CD8-positive, alpha-beta memory T cell (primary cell): Measurements from ENCODE around the gene SLC30A10. TPM values are rescaled to one million over a fixed set of nuclear protein-coding genes. Genes with fewer than 3 reads are reported as not detected.
A peak's percentile ranks its signal among the peaks of the same experiment; 100 is the strongest.
"Not testable (repeated sequence)": the region's sequence is repeated elsewhere in the genome, so short reads cannot be mapped to it uniquely, and the experiment has no call there.

ENCODE experiments used
- CTCF ChIA-PET: fragments of 350-600 bp; sonication (Branson Sonifier 250); formaldehyde crosslinking; loops from one replicate; lab custom pipeline; 2021; ENCODE audit warnings: antibody characterized with exemption; lab: Charles Lee
- POLR2A ChIA-PET: fragments of 350-600 bp; sonication (Branson Sonifier 250); formaldehyde crosslinking; loops from one replicate; lab custom pipeline; 2021; ENCODE audit warnings: antibody characterized with exemption; lab: Charles Lee
- DNase-seq, 5 donors: peaks; one replicate each; pipeline versions ENCODE4 v3.0.0 to v3.0.0-alpha.2; 2020 to 2022; ENCODE audit warnings: mixed read lengths in 1 of 5
- H3K27ac ChIP-seq: one replicate; pipeline ENCODE4 v1.7.0; 2013; ENCODE audit warnings: low read depth, mild to moderate bottlenecking, low read length, moderate library complexity
- H3K27me3 ChIP-seq: 2 replicates; pipeline ENCODE4 v1.7.0; 2013; ENCODE audit warnings: low read length, mild to moderate bottlenecking; ENCODE audit not compliant: insufficient read depth, poor library complexity, severe bottlenecking
- H3K36me3 ChIP-seq: 2 replicates; pipeline ENCODE4 v1.7.0; 2013; ENCODE audit warnings: mild to moderate bottlenecking, low read length, moderate library complexity; ENCODE audit not compliant: insufficient read depth
- H3K4me1 ChIP-seq: 2 replicates; pipeline ENCODE4 v1.7.0; 2013; ENCODE audit warnings: mild to moderate bottlenecking, low read length, moderate library complexity; ENCODE audit not compliant: insufficient read depth
- H3K4me3 ChIP-seq: 2 replicates; pipeline ENCODE4 v1.7.0; 2013; ENCODE audit warnings: mild to moderate bottlenecking, low read length
- H3K9me3 ChIP-seq: 2 replicates; pipeline ENCODE4 v1.7.0; 2013; ENCODE audit warnings: mild to moderate bottlenecking, low read length
- H3K27ac Mint-ChIP-seq, 8 donors: one replicate each; pipeline ENCODE4 v1.8.0; 2020 to 2021; ENCODE audit warnings: mixed read lengths in 8 of 8, mild to moderate bottlenecking in 6 of 8, inconsistent platforms in 3 of 8, moderate library complexity in 3 of 8
- H3K27me3 Mint-ChIP-seq, 2 donors: one replicate each; pipeline ENCODE4 v1.8.0; 2020 to 2021; ENCODE audit warnings: mixed read lengths in 2 of 2, mild to moderate bottlenecking in 1 of 2, moderate library complexity in 1 of 2
- H3K36me3 Mint-ChIP-seq, 3 donors: one replicate each; pipeline ENCODE4 v1.8.0; 2020 to 2021; ENCODE audit warnings: mixed read lengths in 3 of 3, inconsistent platforms in 1 of 3, mild to moderate bottlenecking in 1 of 3
- H3K4me1 Mint-ChIP-seq, 3 donors: one replicate each; pipeline ENCODE4 v1.8.0; 2020 to 2021; ENCODE audit warnings: mixed read lengths in 3 of 3, inconsistent platforms in 1 of 3, mild to moderate bottlenecking in 1 of 3
- H3K4me3 Mint-ChIP-seq, 7 donors: one replicate each; pipeline ENCODE4 v1.8.0; 2020 to 2021; ENCODE audit warnings: mixed read lengths in 7 of 7, mild to moderate bottlenecking in 6 of 7, moderate library complexity in 4 of 7, inconsistent platforms in 2 of 7
- H3K9me3 Mint-ChIP-seq, 5 donors: one replicate each; pipeline ENCODE4 v1.8.0; 2020 to 2022; ENCODE audit warnings: mixed read lengths in 5 of 5, mild to moderate bottlenecking in 3 of 5, moderate library complexity in 2 of 5, inconsistent platforms in 1 of 5
- polyA plus RNA-seq: library from polyadenylated mRNA; unstranded; fragments of 300-500 nt; fragmentation: Illumina TruSeq; gene quantifications from one replicate; pipeline ENCODE4 v1.2.3, GENCODE V29; 2021
- total RNA-seq, 2 experiments: library from RNA; stranded (reverse); gene quantifications; one replicate each; pipeline ENCODE4 v1.2.3, GENCODE V29; 2021

The SLC30A10 gene
- total and polyA plus RNA-seq, 3 experiments from 2014 or later: not detected

DNA sequence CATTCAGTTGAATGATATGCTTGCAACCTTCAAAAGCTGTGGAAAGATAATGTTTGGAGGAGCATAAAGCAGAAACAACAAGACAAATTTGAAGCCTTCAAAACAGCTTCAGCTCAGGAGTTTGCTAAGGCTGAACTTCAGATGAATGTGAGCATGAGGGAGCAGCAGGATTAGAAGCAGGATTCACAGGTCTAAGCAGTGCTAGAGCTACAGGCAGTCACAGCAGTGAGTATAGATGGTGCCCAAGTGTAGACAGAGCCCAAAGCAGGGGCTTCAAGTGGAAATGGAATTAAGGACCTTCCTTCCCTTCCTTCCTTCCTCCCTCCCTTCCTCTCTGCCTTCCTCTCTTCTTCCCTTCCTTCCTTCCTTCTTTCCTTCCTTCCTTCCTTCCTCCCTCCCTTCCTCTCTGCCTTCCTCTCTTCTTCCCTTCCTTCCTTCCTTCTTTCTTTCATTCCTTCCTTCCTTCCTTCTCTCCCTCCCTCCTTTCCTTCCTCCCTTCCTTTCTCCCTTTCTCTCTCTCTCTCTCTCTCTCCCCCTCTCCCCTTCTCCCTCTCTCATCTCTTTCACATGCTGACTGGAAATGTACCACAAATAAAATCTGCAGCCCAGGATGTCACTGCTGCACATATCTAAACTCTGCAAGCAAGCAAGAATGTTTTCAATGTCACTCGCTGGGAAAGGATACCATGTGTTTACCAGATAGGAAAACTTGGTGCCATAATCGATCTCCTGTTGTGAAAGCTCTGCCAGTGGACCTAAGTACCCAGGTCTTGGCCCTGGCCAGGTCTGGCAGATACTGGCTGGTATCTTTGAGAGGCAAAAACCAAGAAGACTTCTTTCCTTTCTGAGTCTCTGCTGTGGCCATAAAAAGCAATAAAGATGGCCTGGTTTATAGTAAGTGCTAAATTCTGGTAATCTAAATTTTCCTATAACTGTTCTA, 13.1 kb upstream of the SLC30A10 start:
- CTCF ChIA-PET: no interaction called here
- H3K9me3 Mint-ChIP-seq: peaks cover 0 to 8% (median 4%) of the 10 kb centered on the region in 5 donors
- H3K4me3 Mint-ChIP-seq: no peak overlapping the region
- Histone ChIP-seq H3K36me3 (no peaks in the 10 kb centered on the region), H3K27me3 (no peaks in the 10 kb centered on the region), H3K4me3 (no peak overlapping the region), H3K27ac (no peak overlapping the region), H3K9me3 (no peaks in the 10 kb centered on the region), H3K4me1 (no peaks in the 10 kb centered on the region)
- peaks cover 22 to 55% of the 10 kb centered on the region in 2 donors for H3K27me3 Mint-ChIP-seq
- POLR2A ChIA-PET: no interaction called here
- peaks cover 0 to 6% (median 4%) of the 10 kb centered on the region in 3 donors for H3K4me1 Mint-ChIP-seq
- no peak overlapping the region for H3K27ac Mint-ChIP-seq
- no peak for DNase-seq
- peaks cover 0 to 2% (median 0%) of the 10 kb centered on the region in 3 donors for H3K36me3 Mint-ChIP-seq

GRCh38 chr1:219940707-219941106, 12.3 kb upstream of the SLC30A10 start:
- H3K27ac ChIP-seq: no peak overlapping the region
- no peak for DNase-seq
- Mint-ChIP-seq H3K4me3 (no peak overlapping the region), H3K9me3 (peaks cover 0 to 8% (median 4%) of the 10 kb centered on the region in 5 donors), H3K27me3 (peaks cover 22 to 58% of the 10 kb centered on the region in 2 donors), H3K36me3 (peaks cover 0 to 2% (median 0%) of the 10 kb centered on the region in 3 donors), H3K4me1 (peaks cover 0 to 4% (median 3%) of the 10 kb centered on the region in 3 donors), H3K27ac (no peak overlapping the region)
- no peaks in the 10 kb centered on the region for H3K4me1 ChIP-seq
- ChIA-PET CTCF (no interaction called here), POLR2A (no interaction called here)
- no peaks in the 10 kb centered on the region for H3K27me3 ChIP-seq
- H3K9me3 ChIP-seq: no peaks in the 10 kb centered on the region
- no peak overlapping the region for H3K4me3 ChIP-seq
- H3K36me3 ChIP-seq: no peaks in the 10 kb centered on the region

- Histone ChIP-seq H3K27ac (no peak overlapping the region), H3K4me3 (no peak overlapping the region), H3K9me3 (no peaks in the 10 kb centered on the region), H3K4me1 (no peaks in the 10 kb centered on the region), H3K36me3 (no peaks in the 10 kb centered on the region), H3K27me3 (no peaks in the 10 kb centered on the region)
- ChIA-PET CTCF (no interaction called here), POLR2A (no interaction called here)
- peaks cover 19 to 56% of the 10 kb centered on the region in 2 donors for H3K27me3 Mint-ChIP-seq
- H3K4me3 Mint-ChIP-seq: no peak overlapping the region
- H3K4me1 Mint-ChIP-seq: no peaks in the 10 kb centered on the region
- peaks cover 0 to 7% (median 4%) of the 10 kb centered on the region in 5 donors for H3K9me3 Mint-ChIP-seq
- peaks cover 0 to 2% (median 0%) of the 10 kb centered on the region in 3 donors for H3K36me3 Mint-ChIP-seq
- no peak for DNase-seq
- H3K27ac Mint-ChIP-seq: no peak overlapping the region
Measured at GRCh38 chr1:219938706-219939105, 10.3 kb upstream of the SLC30A10 start.

- POLR2A ChIA-PET, H3K4me3 Mint-ChIP-seq, H3K36me3 Mint-ChIP-seq, H3K9me3 Mint-ChIP-seq, H3K9me3 ChIP-seq, H3K27ac ChIP-seq, H3K4me1 Mint-ChIP-seq, H3K36me3 ChIP-seq, CTCF ChIA-PET, H3K4me1 ChIP-seq, H3K27me3 ChIP-seq, DNase-seq, H3K27ac Mint-ChIP-seq, H3K4me3 ChIP-seq: not testable (repeated sequence)
- peaks cover 16 to 44% of the 10 kb centered on the region in 2 donors for H3K27me3 Mint-ChIP-seq
Measured at GRCh38 chr1:219933763-219934162, 5.4 kb upstream of the SLC30A10 start.

GRCh38 chr1:219931033-219931432, 2.7 kb upstream of the SLC30A10 start:
- no peaks in the 10 kb centered on the region for H3K36me3 ChIP-seq
- H3K4me3 Mint-ChIP-seq: no peak overlapping the region
- peaks cover 0 to 4% (median 0%) of the 10 kb centered on the region in 5 donors for H3K9me3 Mint-ChIP-seq
- H3K4me1 Mint-ChIP-seq: peaks cover 8 to 16% (median 14%) of the 10 kb centered on the region in 3 donors
- peaks cover 29 to 51% of the 10 kb centered on the region in 2 donors for H3K27me3 Mint-ChIP-seq
- H3K9me3 ChIP-seq: no peaks in the 10 kb centered on the region
- no peak overlapping the region for H3K27ac Mint-ChIP-seq
- no peak for DNase-seq
- H3K4me3 ChIP-seq: no peak overlapping the region
- no peaks in the 10 kb centered on the region for H3K36me3 Mint-ChIP-seq
- ChIA-PET POLR2A (no interaction called here), CTCF (no interaction called here)
- H3K4me1 ChIP-seq: no peaks in the 10 kb centered on the region
- H3K27me3 ChIP-seq: no peaks in the 10 kb centered on the region
- no peak overlapping the region for H3K27ac ChIP-seq

DNA sequence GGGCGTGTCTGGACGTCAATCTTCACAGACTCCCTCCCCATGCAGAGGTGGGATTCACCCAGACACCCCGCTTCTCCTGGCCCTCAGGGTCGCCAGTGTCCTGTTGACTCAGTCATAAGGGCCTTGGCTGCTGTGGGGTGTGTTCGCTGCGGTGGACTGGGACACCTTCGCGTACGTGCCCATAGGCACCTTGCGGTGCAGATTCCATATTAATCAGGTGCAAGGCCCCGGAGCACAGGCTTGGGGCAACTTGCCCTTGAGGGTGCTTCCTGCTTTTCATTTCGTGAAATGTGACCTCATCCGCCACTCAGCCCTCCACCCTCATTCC, 398 bp upstream of the SLC30A10 start:
- CTCF ChIA-PET: no interaction called here
- H3K36me3 Mint-ChIP-seq: no peaks in the 10 kb centered on the region
- H3K27me3 Mint-ChIP-seq: peaks cover 29 to 52% of the 10 kb centered on the region in 2 donors
- Histone ChIP-seq H3K36me3 (no peaks in the 10 kb centered on the region), H3K4me1 (no peaks in the 10 kb centered on the region), H3K4me3 (no peak overlapping the region), H3K9me3 (no peaks in the 10 kb centered on the region), H3K27ac (no peak overlapping the region), H3K27me3 (no peaks in the 10 kb centered on the region)
- H3K9me3 Mint-ChIP-seq: peaks cover 0 to 4% (median 0%) of the 10 kb centered on the region in 5 donors
- POLR2A ChIA-PET: no interaction called here
- no peak for DNase-seq
- H3K27ac Mint-ChIP-seq: peak overlapping the region in 2 of 8 donors; percentile 23 to 60
- peaks cover 8 to 16% (median 14%) of the 10 kb centered on the region in 3 donors for H3K4me1 Mint-ChIP-seq
- H3K4me3 Mint-ChIP-seq: peak overlapping the region; percentile 20 to 66 (median 48)

DNA sequence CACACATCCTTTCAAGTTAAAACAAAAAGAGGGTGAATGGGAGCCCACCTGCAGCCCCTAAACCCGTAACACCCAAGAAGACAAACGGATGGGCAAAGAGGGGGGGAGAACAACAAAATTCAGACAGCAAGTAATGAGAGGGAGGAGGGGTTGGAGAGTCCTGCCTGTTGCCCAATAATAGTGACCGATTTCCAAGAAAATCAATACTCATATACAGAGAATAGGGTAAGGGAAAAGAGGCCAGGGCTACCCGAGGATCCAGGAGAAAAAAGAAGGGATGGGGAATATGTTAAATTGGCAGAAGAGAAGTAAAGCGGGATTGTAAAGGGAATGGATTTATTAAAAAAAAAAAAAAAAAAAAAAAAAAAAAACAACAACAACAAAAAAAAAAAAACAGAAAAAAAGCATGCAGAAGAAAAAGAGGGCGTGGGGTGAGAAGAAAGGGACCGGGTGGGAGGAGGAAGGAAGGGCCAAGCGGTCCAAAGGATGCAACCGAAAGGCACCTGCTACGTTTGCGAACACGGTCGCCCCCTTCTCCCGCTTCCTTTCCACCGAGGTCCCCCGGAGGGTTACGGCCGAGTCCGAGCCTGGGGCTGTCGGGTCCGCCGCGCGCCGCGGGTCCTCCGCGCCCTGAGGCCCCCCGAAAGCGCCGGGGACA, 930 bp downstream of the SLC30A10 start:
- Mint-ChIP-seq H3K27ac (peak overlapping the region in 1 of 8 donors; percentile 62), H3K4me1 (peaks cover 8 to 16% (median 14%) of the 10 kb centered on the region in 3 donors), H3K9me3 (peaks cover 0 to 4% (median 0%) of the 10 kb centered on the region in 5 donors), H3K27me3 (peaks cover 29 to 49% of the 10 kb centered on the region in 2 donors), H3K4me3 (peak overlapping the region; percentile 51 to 79 (median 58)), H3K36me3 (no peaks in the 10 kb centered on the region)
- Histone ChIP-seq H3K27ac (peak overlapping the region; percentile 28), H3K36me3 (no peaks in the 10 kb centered on the region), H3K4me1 (no peaks in the 10 kb centered on the region), H3K9me3 (no peaks in the 10 kb centered on the region), H3K27me3 (no peaks in the 10 kb centered on the region), H3K4me3 (no peak overlapping the region)
- CTCF ChIA-PET: no interaction called here
- DNase-seq: no peak
- POLR2A ChIA-PET: no interaction called here
